Measurements from ENCODE around the gene ZCCHC12. TPM values are rescaled to one million over a fixed set of nuclear protein-coding genes. Genes with fewer than 3 reads are reported as not detected.
A peak's percentile ranks its signal among the peaks of the same experiment; 100 is the strongest.
"Not testable (repeated sequence)": the region's sequence is repeated elsewhere in the genome, so short reads cannot be mapped to it uniquely, and the experiment has no call there.

Gene ZCCHC12
- polyA plus RNA-seq, 1 of the 3 experiments (the other 2 are of a cell fraction) = 0.26 TPM

DNA sequence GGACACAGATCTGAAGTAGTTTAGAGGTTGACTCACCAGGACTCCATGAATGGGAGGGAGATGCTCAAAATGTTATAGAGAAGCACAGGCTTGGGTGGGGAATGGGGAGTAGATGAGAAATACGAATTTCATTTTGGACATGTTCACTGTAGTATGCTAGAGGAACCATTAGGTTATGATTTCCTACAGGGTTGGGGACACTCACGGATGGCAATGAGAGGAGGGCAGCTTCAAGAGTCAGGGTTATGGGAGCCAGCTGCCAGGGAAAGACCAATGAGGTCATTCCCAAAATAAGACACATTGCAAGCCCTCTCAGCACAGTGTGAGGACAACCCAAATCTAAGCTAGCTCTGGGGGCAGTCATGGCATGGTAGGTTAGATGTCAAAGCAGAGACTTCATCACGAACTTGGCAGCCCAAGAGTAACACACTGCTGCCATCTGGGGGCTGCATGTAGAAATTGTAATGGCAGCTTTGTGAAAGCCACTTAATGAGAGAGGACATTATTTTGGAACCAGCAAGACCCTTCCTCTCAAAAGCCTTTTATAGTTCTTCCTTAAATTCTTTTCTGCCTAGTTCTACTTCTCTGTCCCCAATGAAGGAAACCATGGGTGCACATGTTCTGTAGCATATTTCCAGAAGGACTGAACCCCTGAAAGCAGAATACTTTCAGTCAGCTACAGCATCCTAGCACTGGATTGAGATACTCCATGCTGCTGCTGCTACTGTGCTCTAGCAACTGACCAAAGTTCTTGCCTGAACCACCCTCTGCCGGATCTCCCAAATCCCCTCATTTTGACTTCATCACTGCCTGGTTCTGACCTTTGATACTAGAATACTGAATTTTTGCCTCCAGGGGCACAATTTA, 16.2 kb upstream of the ZCCHC12 start:
- no peak overlapping the region for H3K4me3 ChIP-seq (ENCODE audit: low read depth in 2 of 2, low read length in 1 of 2)
- H3K36me3 ChIP-seq (replicated peaks in 1 of 2; ENCODE audit: control insufficient read depth in 1 of 2, insufficient read depth in 2 of 2, low read length in 1 of 2) = no peaks in the 10 kb centered on the region
- H3K27me3 ChIP-seq (ENCODE audit: insufficient read depth) = no peaks in the 10 kb centered on the region
- H3K9me3 ChIP-seq = no peaks in the 10 kb centered on the region
- H3K4me1 ChIP-seq (ENCODE audit: control insufficient read depth in 1 of 2, insufficient read depth in 2 of 2, low read depth in 1 of 2, low read length in 1 of 2) = no peaks in the 10 kb centered on the region
- no peak overlapping the region for H2AFZ ChIP-seq (ENCODE audit: low read depth)
- TF ChIP-seq RAD21 (IDR thresholded peaks at IDR 0.05; ENCODE audit: low read length) (peak; percentile 83), NFIC (IDR thresholded peaks at IDR 0.05; ENCODE audit: borderline replicate concordance) (no peak), RXRA (IDR thresholded peaks at IDR 0.05; ENCODE audit: borderline replicate concordance, low read depth) (no peak), RCOR1 (IDR thresholded peaks at IDR 0.05; ENCODE audit: low read length) (no peak), SMC3 (IDR thresholded peaks at IDR 0.05; ENCODE audit: low read depth, low read length) (peak; percentile 74)
- TF ChIP-seq, protein P1, sequence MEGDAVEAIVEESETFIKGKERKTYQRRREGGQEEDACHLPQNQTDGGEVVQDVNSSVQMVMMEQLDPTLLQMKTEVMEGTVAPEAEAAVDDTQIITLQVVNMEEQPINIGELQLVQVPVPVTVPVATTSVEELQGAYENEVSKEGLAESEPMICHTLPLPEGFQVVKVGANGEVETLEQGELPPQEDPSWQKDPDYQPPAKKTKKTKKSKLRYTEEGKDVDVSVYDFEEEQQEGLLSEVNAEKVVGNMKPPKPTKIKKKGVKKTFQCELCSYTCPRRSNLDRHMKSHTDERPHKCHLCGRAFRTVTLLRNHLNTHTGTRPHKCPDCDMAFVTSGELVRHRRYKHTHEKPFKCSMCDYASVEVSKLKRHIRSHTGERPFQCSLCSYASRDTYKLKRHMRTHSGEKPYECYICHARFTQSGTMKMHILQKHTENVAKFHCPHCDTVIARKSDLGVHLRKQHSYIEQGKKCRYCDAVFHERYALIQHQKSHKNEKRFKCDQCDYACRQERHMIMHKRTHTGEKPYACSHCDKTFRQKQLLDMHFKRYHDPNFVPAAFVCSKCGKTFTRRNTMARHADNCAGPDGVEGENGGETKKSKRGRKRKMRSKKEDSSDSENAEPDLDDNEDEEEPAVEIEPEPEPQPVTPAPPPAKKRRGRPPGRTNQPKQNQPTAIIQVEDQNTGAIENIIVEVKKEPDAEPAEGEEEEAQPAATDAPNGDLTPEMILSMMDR (IDR thresholded peaks at IDR 0.05) = peak; percentile 73
- WGBS (ENCODE audit: low lambda C conversion rate) = 15% methylated on average over 4 of the region's 4 CpGs
- no peaks in the 10 kb centered on the region for H4K20me1 ChIP-seq (ENCODE audit: insufficient read depth)
- H3K4me2 ChIP-seq = no peak overlapping the region
- no peaks in the 10 kb centered on the region for H3F3A ChIP-seq (replicated peaks; ENCODE audit: insufficient read depth)
- no peaks in the 10 kb centered on the region for H3K9me2 ChIP-seq
- no peaks in the 10 kb centered on the region for H3K79me2 ChIP-seq (ENCODE audit: insufficient read depth)
- CTCF ChIA-PET = interaction anchor here (0.6 to 2.0 kb wide), 32 partner anchors 9 to 349 kb away, joined by 3 to 26 read pairs (median 4); partner anchors contain the start of gene ZCCHC12
- H3K9ac ChIP-seq = no peak overlapping the region
- POLR2A ChIA-PET = no interaction called here
- H3K27ac ChIP-seq (ENCODE audit: low read depth in 2 of 2, low read length in 1 of 2) = no peak overlapping the region
- peak; percentile 45 for DNase-seq

DNA sequence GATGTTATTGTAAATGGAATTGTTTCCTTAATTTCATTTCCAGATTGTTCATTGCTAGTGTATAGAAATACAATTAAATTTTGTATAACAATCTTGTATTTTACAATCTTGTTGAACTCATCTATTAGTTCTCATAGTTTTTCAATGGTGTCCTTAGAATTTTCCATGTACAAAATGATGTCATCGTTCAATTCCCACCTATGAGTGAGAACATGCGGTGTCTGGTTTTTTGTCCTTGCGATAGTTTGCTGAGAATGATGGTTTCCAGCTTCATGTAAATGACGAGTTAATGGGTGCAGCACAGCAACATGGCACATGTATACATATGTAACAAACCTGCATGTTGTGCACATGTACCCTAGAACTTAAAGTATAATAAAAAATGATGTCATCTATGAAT, 6.4 kb upstream of the ZCCHC12 start:
- H3K4me3 ChIP-seq (ENCODE audit: low read depth in 2 of 2, low read length in 1 of 2); H3K27ac ChIP-seq (ENCODE audit: low read depth in 2 of 2, low read length in 1 of 2); POLR2A ChIA-PET; H3K27me3 ChIP-seq (ENCODE audit: insufficient read depth); H3K79me2 ChIP-seq (ENCODE audit: insufficient read depth); H4K20me1 ChIP-seq (ENCODE audit: insufficient read depth); H3K9me3 ChIP-seq; H3K9ac ChIP-seq; H3F3A ChIP-seq (replicated peaks; ENCODE audit: insufficient read depth); H3K4me1 ChIP-seq (ENCODE audit: control insufficient read depth in 1 of 2, insufficient read depth in 2 of 2, low read depth in 1 of 2, low read length in 1 of 2); H3K4me2 ChIP-seq; H2AFZ ChIP-seq (ENCODE audit: low read depth); DNase-seq; H3K36me3 ChIP-seq (replicated peaks in 1 of 2; ENCODE audit: control insufficient read depth in 1 of 2, insufficient read depth in 2 of 2, low read length in 1 of 2); H3K9me2 ChIP-seq: not testable (repeated sequence)
- WGBS (ENCODE audit: low lambda C conversion rate) = 51% methylated on average over 4 of the region's 4 CpGs
- CTCF ChIA-PET = interaction anchor here (0.9 to 1.4 kb wide), 2 partner anchors 10 to 216 kb away, joined by 3 to 7 read pairs; no protein-coding TSS in a partner anchor

DNA sequence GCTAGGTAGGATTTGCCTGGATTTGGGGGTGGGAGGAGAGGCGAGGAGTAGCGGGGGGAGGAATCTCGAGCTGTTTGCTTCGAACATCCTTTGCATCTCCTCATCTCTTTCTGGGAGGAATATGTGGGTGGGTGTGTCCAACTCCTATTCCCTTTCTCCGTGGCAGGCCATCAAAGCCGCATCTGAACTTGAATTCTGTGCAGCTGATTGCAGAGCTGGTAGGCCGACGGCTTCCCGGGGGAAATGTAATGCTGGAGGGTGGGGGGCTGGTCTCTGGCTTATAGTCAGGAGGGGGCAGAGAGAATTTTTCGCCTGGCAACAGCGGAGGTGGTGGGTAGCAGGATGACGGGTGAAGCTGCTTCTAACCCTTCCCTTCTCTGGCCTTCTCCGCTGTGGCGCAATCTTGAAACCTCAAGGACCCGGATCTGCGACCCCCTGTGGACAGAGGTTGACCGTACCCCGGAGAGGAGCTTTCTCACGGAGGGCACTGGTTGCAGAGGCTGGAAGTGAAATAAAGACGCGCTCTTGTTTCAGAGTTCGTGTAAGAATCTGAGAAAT, 628 bp downstream of the ZCCHC12 start:
- no peak for TF ChIP-seq FOSL2 (IDR thresholded peaks at IDR 0.05; ENCODE audit: borderline replicate concordance, low read depth)
- TF ChIP-seq, protein P2, sequence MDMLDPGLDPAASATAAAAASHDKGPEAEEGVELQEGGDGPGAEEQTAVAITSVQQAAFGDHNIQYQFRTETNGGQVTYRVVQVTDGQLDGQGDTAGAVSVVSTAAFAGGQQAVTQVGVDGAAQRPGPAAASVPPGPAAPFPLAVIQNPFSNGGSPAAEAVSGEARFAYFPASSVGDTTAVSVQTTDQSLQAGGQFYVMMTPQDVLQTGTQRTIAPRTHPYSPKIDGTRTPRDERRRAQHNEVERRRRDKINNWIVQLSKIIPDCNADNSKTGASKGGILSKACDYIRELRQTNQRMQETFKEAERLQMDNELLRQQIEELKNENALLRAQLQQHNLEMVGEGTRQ (IDR thresholded peaks at IDR 0.05; ENCODE audit: borderline replicate concordance, low read depth, low read length) = no peak
- TF ChIP-seq, protein P3, sequence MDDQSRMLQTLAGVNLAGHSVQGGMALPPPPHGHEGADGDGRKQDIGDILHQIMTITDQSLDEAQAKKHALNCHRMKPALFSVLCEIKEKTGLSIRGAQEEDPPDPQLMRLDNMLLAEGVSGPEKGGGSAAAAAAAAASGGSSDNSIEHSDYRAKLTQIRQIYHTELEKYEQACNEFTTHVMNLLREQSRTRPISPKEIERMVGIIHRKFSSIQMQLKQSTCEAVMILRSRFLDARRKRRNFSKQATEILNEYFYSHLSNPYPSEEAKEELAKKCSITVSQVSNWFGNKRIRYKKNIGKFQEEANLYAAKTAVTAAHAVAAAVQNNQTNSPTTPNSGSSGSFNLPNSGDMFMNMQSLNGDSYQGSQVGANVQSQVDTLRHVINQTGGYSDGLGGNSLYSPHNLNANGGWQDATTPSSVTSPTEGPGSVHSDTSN (IDR thresholded peaks at IDR 0.05) = no peak
- TF ChIP-seq RFX5 (IDR thresholded peaks at IDR 0.05; ENCODE audit: low read length) = no peak
- TF ChIP-seq FOXJ3 (CRISPR knock-in tag; IDR thresholded peaks at IDR 0.05) = no peak
- TF ChIP-seq, protein P1 (IDR thresholded peaks at IDR 0.05) = no peak
- TF ChIP-seq, protein P4, sequence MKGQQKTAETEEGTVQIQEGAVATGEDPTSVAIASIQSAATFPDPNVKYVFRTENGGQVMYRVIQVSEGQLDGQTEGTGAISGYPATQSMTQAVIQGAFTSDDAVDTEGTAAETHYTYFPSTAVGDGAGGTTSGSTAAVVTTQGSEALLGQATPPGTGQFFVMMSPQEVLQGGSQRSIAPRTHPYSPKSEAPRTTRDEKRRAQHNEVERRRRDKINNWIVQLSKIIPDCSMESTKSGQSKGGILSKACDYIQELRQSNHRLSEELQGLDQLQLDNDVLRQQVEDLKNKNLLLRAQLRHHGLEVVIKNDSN (IDR thresholded peaks at IDR 0.05; ENCODE audit: borderline replicate concordance, low read depth) = no peak
- CTCF ChIA-PET = interaction anchor here (0.6 to 2.2 kb wide), 14 partner anchors 9 to 365 kb away, joined by 3 to 11 read pairs (median 3); no protein-coding TSS in a partner anchor
- peak; percentile 71 for DNase-seq
- no peaks in the 10 kb centered on the region; a peak in 1 of 4 replicates for H3K4me1 ChIP-seq (ENCODE audit: control insufficient read depth in 1 of 2, insufficient read depth in 2 of 2, low read depth in 1 of 2, low read length in 1 of 2)
- H2AFZ ChIP-seq (ENCODE audit: low read depth) = peak overlapping the region; percentile 63; the same call in 1 of the 2 replicates
- H3K27me3 ChIP-seq (ENCODE audit: insufficient read depth) = peaks cover 33% of the 10 kb centered on the region
- 29% methylated on average over 21 of the region's 22 CpGs for WGBS (ENCODE audit: low lambda C conversion rate)
- H3K9ac ChIP-seq = no peak overlapping the region
- H3F3A ChIP-seq (replicated peaks; ENCODE audit: insufficient read depth) = no peaks in the 10 kb centered on the region
- H3K79me2 ChIP-seq (ENCODE audit: insufficient read depth) = no peaks in the 10 kb centered on the region
- no peaks in the 10 kb centered on the region for H3K9me3 ChIP-seq
- H3K9me2 ChIP-seq = no peaks in the 10 kb centered on the region
- no peak overlapping the region for H3K27ac ChIP-seq (ENCODE audit: low read depth in 2 of 2, low read length in 1 of 2)
- H3K4me3 ChIP-seq (ENCODE audit: low read depth in 2 of 2, low read length in 1 of 2) = peak overlapping the region; percentile 46 to 64; a peak in 3 of 4 replicates
- peak overlapping the region; percentile 76 for H3K4me2 ChIP-seq
- no peaks in the 10 kb centered on the region for H3K36me3 ChIP-seq (replicated peaks in 1 of 2; ENCODE audit: control insufficient read depth in 1 of 2, insufficient read depth in 2 of 2, low read length in 1 of 2)
- POLR2A ChIA-PET = interaction anchor here (1.4 kb wide), 1 partner anchor 15 kb away, joined by 4 read pairs; no protein-coding TSS in a partner anchor
- no peaks in the 10 kb centered on the region for H4K20me1 ChIP-seq (ENCODE audit: insufficient read depth)

Measured in SK-N-SH (cell line).